MCF 10A (cell line): ENCODE data around the gene ZC3H14. TPM values are rescaled to one million over a fixed set of nuclear protein-coding genes. Genes with fewer than 3 reads are reported as not detected.

ENCODE experiments used
- BruUV-seq: library from RNA; stranded (reverse); fragments of 400-500 nt; replicated peaks from 2 replicates; lab custom pipeline; 2021; lab: Mats Ljungman, UMichigan
- CTCF ChIA-PET: fragments of 300-600 bp; sonication (Branson Sonifier 250); formaldehyde crosslinking; extraction: SDS; loops from one replicate; lab custom pipeline; 2021; ENCODE audit warnings: antibody characterized with exemption, inconsistent platforms; lab: Yijun Ruan, JAX
- POLR2A ChIA-PET: fragments of 300-600, 350-650 bp; sonication (Branson Sonifier 250); formaldehyde crosslinking; extraction: SDS; loops from one replicate; lab custom pipeline; 2020; ENCODE audit warnings: antibody characterized with exemption, inconsistent platforms; lab: Yijun Ruan, JAX
- DNase-seq: peaks from one replicate; pipeline ENCODE4 v3.0.0-alpha.2; 2018; ENCODE audit not compliant: unreplicated experiment
- H3K27ac Mint-ChIP-seq: one replicate; pipeline ENCODE4 v1.8.0; 2022; ENCODE audit warnings: mild to moderate bottlenecking, low read depth, mixed read lengths; ENCODE audit not compliant: unreplicated experiment
- H3K27me3 Mint-ChIP-seq: one replicate; pipeline ENCODE4 v1.8.0; 2022; ENCODE audit warnings: mixed read lengths; ENCODE audit not compliant: insufficient read depth, unreplicated experiment
- H3K36me3 Mint-ChIP-seq: one replicate; pipeline ENCODE4 v1.8.0; 2022; ENCODE audit warnings: mild to moderate bottlenecking, moderate library complexity, mixed read lengths; ENCODE audit not compliant: insufficient read depth, unreplicated experiment
- H3K4me1 Mint-ChIP-seq: one replicate; pipeline ENCODE4 v1.8.0; 2022; ENCODE audit warnings: mixed read lengths; ENCODE audit not compliant: insufficient read depth, unreplicated experiment
- H3K4me3 Mint-ChIP-seq: one replicate; pipeline ENCODE4 v1.8.0; 2022; ENCODE audit warnings: mild to moderate bottlenecking, moderate library complexity, mixed read lengths; ENCODE audit not compliant: unreplicated experiment
- H3K9me3 Mint-ChIP-seq: one replicate; pipeline ENCODE4 v1.8.0; 2022; ENCODE audit warnings: mixed read lengths; ENCODE audit not compliant: unreplicated experiment
- intact Hi-C: fragments of 100-400 bp; cut with micrococcal nuclease; formaldehyde crosslinking; loops from 2 replicates; pipeline ENCODE4 v1.14.1; 2022
- total RNA-seq: library from RNA; stranded (reverse); gene quantifications from 2 replicates; pipeline ENCODE4 v1.2.3, GENCODE V29; 2022
- TF ChIP-seq, protein P1 (sequence below): fragments of 200-600 bp; IDR thresholded peaks from one replicate; pipeline ENCODE4 v1.8.0; 2022; ENCODE audit warnings: antibody characterized with exemption, mild to moderate bottlenecking; ENCODE audit not compliant: unreplicated experiment

Gene ZC3H14
- total RNA-seq, 1 experiment from 2014 or later: 72.6 TPM

- Mint-ChIP-seq H3K4me3 (no peak overlapping the region), H3K27ac (no peak overlapping the region), H3K4me1 (no peaks in the 10 kb centered on the region), H3K9me3 (no peaks in the 10 kb centered on the region), H3K36me3 (peaks cover 3% of the 10 kb centered on the region), H3K27me3 (no peaks in the 10 kb centered on the region)
- ChIA-PET POLR2A (interaction anchor here (2.0 kb wide), 1 partner anchor 12 kb away, joined by 5 read pairs; no protein-coding TSS in a partner anchor), CTCF (no interaction called here)
- DNase-seq: no peak
- no TSS peak for BruUV-seq
- TF ChIP-seq, protein P1, sequence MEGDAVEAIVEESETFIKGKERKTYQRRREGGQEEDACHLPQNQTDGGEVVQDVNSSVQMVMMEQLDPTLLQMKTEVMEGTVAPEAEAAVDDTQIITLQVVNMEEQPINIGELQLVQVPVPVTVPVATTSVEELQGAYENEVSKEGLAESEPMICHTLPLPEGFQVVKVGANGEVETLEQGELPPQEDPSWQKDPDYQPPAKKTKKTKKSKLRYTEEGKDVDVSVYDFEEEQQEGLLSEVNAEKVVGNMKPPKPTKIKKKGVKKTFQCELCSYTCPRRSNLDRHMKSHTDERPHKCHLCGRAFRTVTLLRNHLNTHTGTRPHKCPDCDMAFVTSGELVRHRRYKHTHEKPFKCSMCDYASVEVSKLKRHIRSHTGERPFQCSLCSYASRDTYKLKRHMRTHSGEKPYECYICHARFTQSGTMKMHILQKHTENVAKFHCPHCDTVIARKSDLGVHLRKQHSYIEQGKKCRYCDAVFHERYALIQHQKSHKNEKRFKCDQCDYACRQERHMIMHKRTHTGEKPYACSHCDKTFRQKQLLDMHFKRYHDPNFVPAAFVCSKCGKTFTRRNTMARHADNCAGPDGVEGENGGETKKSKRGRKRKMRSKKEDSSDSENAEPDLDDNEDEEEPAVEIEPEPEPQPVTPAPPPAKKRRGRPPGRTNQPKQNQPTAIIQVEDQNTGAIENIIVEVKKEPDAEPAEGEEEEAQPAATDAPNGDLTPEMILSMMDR: no peak
- intact Hi-C loops: no loop called here
Measured at GRCh38 chr14:88628033-88628432, 65.2 kb downstream of the ZC3H14 start.

DNA sequence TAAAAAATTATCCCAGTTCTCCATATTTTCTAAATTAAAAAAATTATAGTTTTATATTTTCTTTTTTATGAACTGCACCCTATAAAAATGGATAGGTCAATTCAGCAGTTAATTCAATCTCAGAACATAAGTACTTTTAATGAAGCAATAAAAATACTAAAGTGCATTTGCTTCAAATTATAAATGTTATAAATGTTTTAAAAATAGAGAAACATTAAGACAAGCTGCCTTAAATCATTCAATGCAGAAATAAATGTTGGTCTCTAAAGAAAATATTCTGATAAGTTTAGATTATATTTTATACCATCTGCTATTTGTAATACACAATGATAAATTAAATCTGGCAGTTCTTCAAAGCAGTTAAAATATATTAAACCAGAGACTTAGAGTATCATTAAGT is 65.6 kb downstream of the ZC3H14 start:
- no peak overlapping the region for H3K27ac Mint-ChIP-seq
- no peaks in the 10 kb centered on the region for H3K4me1 Mint-ChIP-seq
- no peak for DNase-seq
- intact Hi-C loops: no loop called here
- H3K9me3 Mint-ChIP-seq: no peaks in the 10 kb centered on the region
- ChIA-PET POLR2A (no interaction called here), CTCF (no interaction called here)
- BruUV-seq: no TSS peak
- H3K27me3 Mint-ChIP-seq: no peaks in the 10 kb centered on the region
- H3K4me3 Mint-ChIP-seq: no peak overlapping the region
- TF ChIP-seq, protein P1: no peak
- no peaks in the 10 kb centered on the region for H3K36me3 Mint-ChIP-seq

GRCh38 chr14:88630565-88630964 is 67.7 kb downstream of the ZC3H14 start:
- intact Hi-C loops: no loop called here
- TF ChIP-seq, protein P1: no peak
- Mint-ChIP-seq H3K9me3 (no peaks in the 10 kb centered on the region), H3K27ac (no peak overlapping the region), H3K4me3 (no peak overlapping the region), H3K27me3 (no peaks in the 10 kb centered on the region), H3K4me1 (no peaks in the 10 kb centered on the region), H3K36me3 (no peaks in the 10 kb centered on the region)
- ChIA-PET CTCF (no interaction called here), POLR2A (no interaction called here)
- DNase-seq: no peak
- no TSS peak for BruUV-seq

DNA sequence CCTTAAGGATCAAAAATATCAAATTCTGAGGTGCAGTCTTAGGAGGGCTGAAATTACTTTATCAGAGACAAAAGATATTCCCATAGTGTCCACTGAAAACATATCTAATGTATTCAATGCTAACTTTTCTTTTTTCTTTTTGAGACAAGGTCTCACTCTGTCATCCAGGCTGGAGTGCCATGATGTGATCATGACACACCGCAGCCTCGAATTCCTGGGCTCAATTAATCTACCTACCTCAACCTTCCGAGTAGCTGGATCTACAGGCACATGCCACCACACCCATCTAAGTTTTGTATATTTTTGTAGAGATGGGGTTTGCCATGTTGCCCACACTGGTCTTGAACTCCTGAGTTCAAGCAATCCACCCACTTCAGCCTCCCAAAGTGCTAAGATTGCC is 68.3 kb downstream of the ZC3H14 start:
- no peaks in the 10 kb centered on the region for H3K9me3 Mint-ChIP-seq
- H3K4me3 Mint-ChIP-seq: no peak overlapping the region
- H3K4me1 Mint-ChIP-seq: no peaks in the 10 kb centered on the region
- no peaks in the 10 kb centered on the region for H3K36me3 Mint-ChIP-seq
- no peak overlapping the region for H3K27ac Mint-ChIP-seq
- ChIA-PET POLR2A (no interaction called here), CTCF (no interaction called here)
- TF ChIP-seq, protein P1: no peak
- intact Hi-C loops: no loop called here
- no TSS peak for BruUV-seq
- H3K27me3 Mint-ChIP-seq: no peaks in the 10 kb centered on the region
- DNase-seq: no peak
